ENCODE measurements around the gene ICAM4.
"Not testable (repeated sequence)": the region's sequence is repeated elsewhere in the genome, so short reads cannot be mapped to it uniquely, and the experiment has no call there.

The ICAM4 gene

DNA sequence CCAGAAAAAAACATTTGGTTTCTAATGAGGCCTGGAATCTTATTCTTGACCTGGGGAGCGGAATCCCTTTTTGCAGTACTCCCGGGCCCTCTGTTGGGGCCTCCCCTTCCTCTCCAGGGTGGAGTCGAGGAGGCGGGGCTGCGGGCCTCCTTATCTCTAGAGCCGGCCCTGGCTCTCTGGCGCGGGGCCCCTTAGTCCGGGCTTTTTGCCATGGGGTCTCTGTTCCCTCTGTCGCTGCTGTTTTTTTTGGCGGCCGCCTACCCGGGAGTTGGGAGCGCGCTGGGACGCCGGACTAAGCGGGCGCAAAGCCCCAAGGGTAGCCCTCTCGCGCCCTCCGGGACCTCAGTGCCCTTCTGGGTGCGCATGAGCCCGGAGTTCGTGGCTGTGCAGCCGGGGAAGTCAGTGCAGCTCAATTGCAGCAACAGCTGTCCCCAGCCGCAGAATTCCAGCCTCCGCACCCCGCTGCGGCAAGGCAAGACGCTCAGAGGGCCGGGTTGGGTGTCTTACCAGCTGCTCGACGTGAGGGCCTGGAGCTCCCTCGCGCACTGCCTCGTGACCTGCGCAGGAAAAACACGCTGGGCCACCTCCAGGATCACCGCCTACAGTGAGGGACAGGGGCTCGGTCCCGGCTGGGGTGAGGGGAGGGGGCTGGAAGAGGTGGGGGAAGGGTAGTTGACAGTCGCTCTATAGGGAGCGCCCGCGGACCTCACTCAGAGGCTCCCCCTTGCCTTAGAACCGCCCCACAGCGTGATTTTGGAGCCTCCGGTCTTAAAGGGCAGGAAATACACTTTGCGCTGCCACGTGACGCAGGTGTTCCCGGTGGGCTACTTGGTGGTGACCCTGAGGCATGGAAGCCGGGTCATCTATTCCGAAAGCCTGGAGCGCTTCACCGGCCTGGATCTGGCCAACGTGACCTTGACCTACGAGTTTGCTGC, at the start of gene ICAM4:
Gene ICAM4 (plus strand): TSS at position 153 of the 935 bp plus-strand sequence. CDS start 58 bp downstream, at position 211.
- H3K4me3 ChIP-seq (ENCODE audit: low read depth, low read length) = peak within 1 kb of the TSS; percentile 24

DNA sequence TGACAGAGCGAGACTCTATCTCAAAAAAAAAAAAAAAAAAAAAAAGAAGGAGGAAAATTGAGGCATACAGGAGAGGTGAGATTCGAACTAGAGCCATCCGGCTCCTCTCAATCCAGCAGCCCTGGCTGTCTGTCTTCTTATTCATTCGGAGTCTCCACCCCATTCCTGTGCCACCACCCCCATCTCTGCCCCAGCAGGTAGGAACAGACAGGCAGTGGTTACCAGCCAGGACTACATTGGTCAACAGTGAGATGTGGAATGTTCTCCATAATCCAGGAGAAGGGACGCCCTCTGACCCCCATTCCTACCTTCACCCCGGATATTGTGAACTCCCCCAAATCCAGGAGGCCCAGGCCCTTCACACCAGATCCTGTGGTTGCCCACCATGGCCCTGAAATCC, 49.1 kb upstream of the ICAM4 start:
- no peak overlapping the region for H3K4me3 ChIP-seq (ENCODE audit: low read depth, low read length)

DNA sequence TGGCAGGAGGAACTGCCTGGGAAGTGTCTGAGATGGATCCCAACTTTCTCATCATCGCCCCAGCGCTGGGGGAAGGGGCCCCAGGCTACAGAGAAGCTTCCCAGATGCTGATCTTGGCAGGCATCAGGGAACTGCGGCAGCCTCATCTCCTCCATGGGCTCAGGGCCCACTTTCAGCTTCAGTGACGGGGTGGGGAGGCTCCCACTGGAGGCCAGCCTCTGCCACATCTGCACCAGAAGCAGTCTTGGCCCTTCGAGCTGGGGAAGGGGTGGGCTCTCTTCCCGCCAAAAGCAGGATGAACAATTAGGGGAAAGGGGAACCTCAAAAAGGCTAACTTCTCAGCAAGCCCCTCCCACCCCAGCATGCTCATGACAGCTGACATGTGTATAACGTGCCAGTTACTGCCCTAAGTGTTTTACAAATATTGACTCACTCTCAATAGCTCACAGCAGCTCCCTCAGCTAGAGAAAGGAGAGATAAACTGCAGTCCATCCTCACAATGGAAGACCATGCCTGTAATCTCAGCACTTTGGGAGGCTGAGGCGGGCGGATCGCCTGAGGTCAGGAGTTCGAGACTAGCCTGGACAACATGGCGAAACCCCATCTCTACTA, 48.5 kb upstream of the ICAM4 start:
- no peak overlapping the region for H3K4me3 ChIP-seq (ENCODE audit: low read depth, low read length)

GRCh38 chr19:10241826-10242449, 44.8 kb upstream of the ICAM4 start:
- not testable (repeated sequence) for H3K4me3 ChIP-seq (ENCODE audit: low read depth, low read length)

- no peak overlapping the region for H3K4me3 ChIP-seq (ENCODE audit: low read depth, low read length)
These were observed 43.1 kb upstream of the ICAM4 start for GRCh38 chr19:10243606-10244005.

- H3K4me3 ChIP-seq (ENCODE audit: low read depth, low read length) = no peak overlapping the region
These were observed 41.4 kb upstream of the ICAM4 start for GRCh38 chr19:10245189-10245939.

DNA sequence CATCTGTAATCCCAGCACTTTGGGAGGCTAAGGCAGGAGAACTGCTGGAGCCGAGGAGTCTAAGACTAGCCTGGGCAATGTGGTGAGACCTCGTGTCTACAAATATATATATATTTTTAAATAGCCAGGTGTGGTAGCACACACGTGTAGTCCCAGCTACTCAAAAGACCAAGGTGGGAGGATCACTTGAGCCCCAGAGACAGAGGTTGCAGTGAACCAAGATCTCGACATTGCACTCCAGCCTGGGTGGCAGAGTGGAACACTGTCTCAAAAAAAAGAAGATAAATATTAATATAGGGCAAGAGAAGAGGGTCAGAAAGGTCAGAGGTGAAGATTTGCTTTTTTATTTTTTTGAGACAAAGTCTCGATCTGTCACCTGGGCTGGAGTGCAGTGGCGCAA, 40.2 kb upstream of the ICAM4 start:
- no peak overlapping the region for H3K4me3 ChIP-seq (ENCODE audit: low read depth, low read length)

- H3K4me3 ChIP-seq (ENCODE audit: low read depth, low read length) = peak within 1 kb of the TSS; percentile 97
These were observed 34.7 kb upstream of the ICAM4 start, which contains the start of gene MRPL4 for GRCh38 chr19:10251792-10252694. Gene MRPL4, plus strand, starts transcription at chr19:10252214. Its CDS starts 40 bp downstream, at chr19:10252254.

DNA sequence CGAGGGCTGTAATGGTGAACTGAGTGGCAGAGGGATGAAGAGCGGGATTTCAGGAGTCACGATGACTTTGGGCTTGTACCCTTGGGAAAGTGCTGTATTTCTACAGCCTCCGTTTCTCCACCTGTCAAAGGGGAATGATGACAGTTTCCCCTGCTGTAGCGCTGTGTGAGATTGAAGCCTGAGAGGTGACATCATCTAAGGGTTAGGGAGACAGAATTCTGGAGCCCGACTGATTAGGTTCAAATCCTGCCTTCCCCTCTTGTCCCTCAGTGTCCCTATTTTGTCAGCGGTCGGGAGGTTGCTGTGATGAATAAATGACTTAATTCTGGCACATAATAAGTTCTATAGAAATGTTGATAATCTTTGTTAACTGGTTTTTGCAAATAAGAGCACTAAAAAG, 34.0 kb upstream of the ICAM4 start:
- H3K4me3 ChIP-seq (ENCODE audit: low read depth, low read length) = peak overlapping the region; percentile 97

DNA sequence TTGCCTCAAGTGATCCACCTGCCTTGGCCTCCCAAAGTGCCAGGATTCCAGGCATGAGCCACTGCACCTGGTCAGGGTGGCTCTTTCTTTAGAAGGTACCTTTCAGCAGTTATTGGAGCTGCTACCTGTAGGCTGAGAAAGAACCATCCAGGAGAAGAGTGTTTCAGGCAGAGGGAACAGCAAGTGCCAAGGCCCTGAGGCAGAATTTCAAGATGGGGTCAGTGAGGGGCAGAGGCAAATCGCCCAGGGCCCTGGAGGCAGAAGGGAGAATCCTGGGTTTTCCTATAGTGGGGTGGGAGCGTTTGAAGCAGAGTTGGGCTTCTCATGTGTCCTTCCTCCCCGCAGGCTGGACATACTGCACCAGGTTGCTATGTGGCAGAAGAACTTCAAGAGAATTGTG, 32.5 kb upstream of the ICAM4 start:
- H3K4me3 ChIP-seq (ENCODE audit: low read depth, low read length) = no peak overlapping the region

GRCh38 chr19:10255358-10255757, 31.4 kb upstream of the ICAM4 start:
- H3K4me3 ChIP-seq (ENCODE audit: low read depth, low read length) = no peak overlapping the region

- H3K4me3 ChIP-seq (ENCODE audit: low read depth, low read length) = no peak overlapping the region
These were observed 30.2 kb upstream of the ICAM4 start for GRCh38 chr19:10256551-10256950.

- H3K4me3 ChIP-seq (ENCODE audit: low read depth, low read length) = no peak overlapping the region
These were observed 29.7 kb upstream of the ICAM4 start for GRCh38 chr19:10256970-10257615.

DNA sequence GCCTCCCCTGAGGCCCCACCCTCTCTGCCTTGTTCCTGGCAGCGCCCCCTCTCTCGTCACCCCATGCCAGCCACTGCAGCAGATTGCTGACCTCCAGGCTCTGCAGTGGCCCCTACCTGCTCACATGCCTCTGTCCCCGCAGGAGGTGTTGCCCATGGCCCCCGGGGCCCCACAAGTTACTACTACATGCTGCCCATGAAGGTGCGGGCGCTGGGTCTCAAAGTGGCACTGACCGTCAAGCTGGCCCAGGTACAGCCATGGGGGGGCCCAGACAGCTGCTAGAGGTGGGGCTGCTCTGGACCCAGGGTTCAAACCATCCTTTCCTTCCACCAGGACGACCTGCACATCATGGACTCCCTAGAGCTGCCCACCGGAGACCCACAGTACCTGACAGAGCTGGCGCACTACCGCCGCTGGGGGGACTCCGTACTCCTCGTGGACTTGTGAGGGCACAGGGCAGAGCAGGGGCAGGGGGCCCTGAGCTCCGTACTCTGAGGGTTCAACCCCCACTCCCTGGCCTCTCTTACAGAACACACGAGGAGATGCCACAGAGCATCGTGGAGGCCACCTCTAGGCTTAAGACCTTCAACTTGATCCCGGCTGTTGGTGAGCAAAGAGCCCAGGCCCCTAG, 28.6 kb upstream of the ICAM4 start:
- no peak overlapping the region for H3K4me3 ChIP-seq (ENCODE audit: low read depth, low read length)

DNA sequence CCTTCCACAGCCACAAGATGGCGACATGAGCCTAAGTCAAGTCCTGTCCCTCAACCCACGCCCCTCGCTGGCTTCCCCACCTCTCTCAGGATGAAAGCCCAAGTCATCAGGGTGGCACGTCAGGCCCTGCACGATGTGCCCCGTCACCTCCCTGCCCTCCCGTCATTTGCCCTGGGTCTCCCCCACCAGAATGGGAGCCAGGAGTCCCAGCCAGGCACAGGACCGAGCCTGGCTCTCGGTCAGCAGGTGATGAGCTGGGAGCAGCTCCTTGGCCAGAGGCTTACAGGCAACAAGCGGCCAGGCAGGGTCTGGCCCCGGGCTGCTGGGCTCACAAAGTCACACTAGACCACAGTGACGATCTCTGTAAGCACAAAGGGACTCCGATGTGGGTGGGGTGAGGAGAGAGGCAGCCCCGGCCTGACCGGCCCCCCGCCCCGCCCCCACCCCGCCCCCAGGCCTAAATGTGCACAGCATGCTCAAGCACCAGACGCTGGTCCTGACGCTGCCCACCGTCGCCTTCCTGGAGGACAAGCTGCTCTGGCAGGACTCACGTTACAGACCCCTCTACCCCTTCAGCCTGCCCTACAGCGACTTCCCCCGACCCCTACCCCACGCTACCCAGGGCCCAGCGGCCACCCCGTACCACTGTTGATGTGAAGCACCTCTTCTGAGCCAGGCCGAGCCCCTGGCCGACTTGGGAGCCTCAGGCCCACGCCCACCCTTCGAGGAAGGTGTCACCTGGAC, 27.4 kb upstream of the ICAM4 start:
- H3K4me3 ChIP-seq (ENCODE audit: low read depth, low read length) = no peak overlapping the region

- no peak overlapping the region for H3K4me3 ChIP-seq (ENCODE audit: low read depth, low read length)
These were observed 26.6 kb upstream of the ICAM4 start for GRCh38 chr19:10260141-10260584.

DNA sequence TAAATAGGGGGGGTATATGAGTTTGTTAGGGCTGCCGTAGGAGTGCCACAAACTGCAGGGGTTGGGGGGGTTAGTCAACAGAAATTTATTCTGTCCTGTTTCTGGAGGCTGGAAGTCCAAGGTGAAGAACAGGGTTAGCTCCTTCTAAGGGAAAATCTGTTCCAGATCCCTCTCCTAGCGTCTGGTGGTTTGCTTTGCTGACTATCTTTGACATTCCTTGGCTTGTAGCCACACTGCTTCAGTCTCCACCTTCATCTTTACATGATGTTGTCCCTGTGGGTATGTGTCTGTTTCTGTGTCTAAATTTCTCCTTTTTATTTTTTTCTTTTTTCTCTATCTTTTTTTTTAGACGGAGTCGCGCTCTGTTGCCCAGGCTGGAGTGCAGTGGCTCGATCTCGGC, 24.0 kb upstream of the ICAM4 start:
- no peak overlapping the region for H3K4me3 ChIP-seq (ENCODE audit: low read depth, low read length)

GRCh38 chr19:10266706-10267105, 20.0 kb upstream of the ICAM4 start:
- H3K4me3 ChIP-seq (ENCODE audit: low read depth, low read length) = no peak overlapping the region

Data from iPS-11a (cell line).